Activated CD4-positive, alpha-beta T cell treated with anti-CD3 and anti-CD28 coated beads, Interleukin-2, amount 50 U/mL, for 4 hours (primary cell): ENCODE measurements around the gene HIGD1B.
"Not testable (repeated sequence)": the region's sequence is repeated elsewhere in the genome, so short reads cannot be mapped to it uniquely, and the experiment has no call there.

Experiments
- DNase-seq, 2 experiments: peaks; one replicate each; pipeline ENCODE4 v3.0.0-alpha.2; 2020

HIGD1B gene

DNA sequence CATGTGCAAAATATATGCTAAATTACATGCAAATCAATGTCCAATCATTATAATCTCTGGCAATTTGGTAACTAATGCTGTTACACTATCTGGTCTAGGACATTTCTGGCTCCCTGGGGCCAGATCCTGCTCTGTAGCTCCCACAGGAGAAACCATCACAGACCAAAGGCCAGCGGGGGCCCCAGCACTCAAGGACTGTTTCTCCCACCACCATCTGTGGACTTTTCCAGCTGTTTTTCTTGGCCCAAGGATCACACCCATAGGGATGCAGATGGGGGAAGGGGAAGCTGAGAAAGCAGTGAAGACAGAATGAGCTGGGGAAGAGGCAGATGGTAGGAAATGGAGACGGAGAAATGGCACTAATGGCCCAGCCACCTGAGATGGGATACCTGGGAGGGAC, at the start of gene HIGD1B:
TSS of gene HIGD1B (plus strand) at position 298 of the 400 bp plus-strand sequence. CDS start 270 bp downstream, outside the sequence.
- DNase-seq: no peak

DNA sequence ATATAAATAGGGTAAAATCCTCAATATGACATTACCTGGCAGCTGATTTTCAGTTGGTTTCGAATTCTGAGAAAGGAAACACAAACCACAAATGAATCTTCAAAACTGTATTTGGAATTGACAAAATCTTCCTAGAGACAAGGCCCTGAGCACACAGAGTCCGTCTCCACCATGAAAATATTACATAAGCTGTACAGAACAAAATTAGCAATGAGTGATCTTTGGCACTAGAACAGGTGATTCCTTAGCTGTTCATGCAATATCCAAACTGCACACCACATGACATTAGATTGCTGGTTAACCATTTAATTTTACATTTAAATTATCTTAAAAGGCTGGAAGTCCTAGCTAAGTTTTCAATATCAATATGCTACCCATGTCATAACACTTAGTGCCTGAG, 49.3 kb upstream of the HIGD1B start:
- no peak for DNase-seq

DNA sequence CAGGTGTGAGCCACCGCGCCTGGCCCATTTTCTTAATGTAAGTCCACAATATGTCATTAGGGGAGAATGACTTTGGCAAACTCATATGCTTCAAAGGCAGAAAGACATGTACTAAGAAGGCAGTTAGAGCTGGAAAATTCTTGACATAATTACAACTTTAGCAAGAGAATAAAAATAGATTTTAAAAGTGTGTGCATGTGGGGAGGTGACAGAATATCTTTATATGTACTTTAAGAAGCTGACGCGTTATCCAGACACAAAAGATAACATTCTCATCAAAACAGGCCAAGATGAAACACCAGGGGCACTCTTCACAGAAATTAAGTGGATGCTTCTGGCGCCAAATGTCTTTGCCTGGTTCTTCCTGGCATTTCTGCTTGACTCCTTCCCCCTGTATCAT, 45.8 kb upstream of the HIGD1B start:
- DNase-seq: no peak

DNA sequence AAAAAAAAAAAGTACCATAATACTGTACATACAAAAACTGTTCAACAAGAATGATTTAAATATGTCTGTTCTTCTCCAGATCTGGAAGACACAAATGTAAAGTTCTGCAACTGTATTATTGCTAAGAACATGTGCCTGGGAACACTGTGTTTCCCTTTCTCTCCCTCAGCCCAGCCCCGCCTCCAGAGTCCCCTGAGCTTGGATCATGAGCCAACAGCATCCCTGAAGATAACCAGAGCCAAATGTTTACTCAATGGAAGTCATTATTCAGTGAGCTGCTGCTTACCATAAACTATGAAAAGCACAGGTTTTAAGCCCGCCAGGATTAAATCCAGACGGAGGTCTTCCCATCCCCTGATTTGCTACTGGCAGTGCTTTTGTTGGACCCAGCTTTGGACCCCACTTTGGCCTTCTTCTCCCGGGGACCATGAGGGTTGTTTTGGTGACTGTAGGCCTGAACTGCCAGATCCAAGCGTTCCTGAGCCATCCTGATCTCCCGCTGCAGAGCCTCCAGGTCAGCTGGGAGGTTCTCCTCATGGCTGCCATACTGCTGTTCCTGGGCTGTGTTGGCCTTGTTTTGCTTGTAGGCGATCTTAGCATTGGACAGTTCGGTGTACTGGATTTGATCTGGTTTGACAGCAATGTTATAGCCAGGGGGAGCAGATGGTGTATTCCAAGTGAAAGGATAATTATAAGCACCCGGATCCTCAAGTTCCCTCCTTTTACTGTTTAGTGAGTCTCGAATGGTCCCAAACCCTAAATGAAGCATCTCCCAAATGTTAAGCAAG, 43.2 kb upstream of the HIGD1B start:
- DNase-seq: no peak

DNA sequence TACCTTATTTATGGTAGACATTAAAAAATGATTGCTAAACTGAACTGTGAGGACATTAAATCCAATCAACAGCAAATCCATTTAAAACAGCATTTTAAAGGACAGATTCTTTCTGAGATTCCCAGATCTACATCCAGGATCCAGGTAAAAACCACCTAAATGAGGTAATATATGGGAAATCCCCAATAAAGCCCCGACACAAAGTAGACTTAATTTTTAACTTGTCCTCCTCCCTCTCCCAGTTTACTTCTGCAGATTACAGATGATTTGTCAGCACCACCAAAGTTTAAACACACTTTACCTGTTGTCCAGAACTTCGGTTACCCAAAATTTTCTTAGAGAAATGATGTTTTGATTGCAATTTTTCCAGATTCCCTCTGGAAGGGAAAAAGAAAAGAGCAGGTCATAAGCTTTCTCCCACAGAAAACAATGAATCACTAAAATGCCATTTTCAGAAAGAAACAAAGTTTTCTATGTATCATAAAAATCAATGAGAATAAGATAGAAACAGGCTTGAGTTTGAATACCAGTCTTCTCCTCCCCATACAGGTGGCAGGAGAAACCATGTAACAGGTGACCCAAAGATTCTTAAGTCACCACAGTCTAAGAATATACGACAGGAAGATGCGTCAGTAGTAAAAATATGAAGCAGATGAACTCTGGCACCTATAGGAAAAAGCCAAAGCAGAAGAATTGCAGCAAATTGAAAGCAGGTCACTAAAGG, 40.4 kb upstream of the HIGD1B start:
- no peak for DNase-seq

DNA sequence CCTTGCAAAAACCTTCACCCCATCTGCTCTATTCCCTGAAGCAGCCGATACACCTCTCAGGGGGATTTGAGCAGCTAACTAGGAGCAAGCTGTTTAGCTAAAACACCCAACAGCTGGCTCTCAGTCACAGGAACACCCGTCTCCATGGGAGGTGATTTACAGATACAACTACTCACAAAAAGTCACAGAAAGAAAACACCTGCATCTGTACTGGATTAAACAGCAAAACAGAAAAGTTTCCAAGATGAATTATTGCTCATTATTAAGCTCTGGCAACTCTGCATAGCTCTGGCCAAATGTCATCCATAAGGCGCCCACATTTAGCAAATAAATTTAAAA, 39.9 kb upstream of the HIGD1B start:
- no peak for DNase-seq

DNA sequence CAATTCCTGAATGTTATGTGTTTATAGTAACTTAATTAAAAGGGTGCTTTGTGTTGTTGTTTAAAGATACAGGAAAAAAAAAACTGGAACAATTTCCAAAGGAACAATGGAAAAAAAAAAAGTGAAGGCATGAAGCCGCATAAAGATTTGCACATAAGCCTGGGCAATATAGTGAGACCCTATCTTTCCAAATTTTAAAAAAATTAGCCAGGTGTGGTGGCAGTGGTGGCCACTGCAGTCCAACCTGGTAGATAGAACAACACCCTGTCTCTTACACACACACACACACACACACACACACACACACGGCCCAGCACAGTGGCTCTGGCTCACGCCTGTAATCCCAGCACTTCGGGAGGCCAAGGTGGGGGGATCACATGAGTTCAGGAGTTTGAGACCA, 39.5 kb upstream of the HIGD1B start:
- DNase-seq: no peak

DNA sequence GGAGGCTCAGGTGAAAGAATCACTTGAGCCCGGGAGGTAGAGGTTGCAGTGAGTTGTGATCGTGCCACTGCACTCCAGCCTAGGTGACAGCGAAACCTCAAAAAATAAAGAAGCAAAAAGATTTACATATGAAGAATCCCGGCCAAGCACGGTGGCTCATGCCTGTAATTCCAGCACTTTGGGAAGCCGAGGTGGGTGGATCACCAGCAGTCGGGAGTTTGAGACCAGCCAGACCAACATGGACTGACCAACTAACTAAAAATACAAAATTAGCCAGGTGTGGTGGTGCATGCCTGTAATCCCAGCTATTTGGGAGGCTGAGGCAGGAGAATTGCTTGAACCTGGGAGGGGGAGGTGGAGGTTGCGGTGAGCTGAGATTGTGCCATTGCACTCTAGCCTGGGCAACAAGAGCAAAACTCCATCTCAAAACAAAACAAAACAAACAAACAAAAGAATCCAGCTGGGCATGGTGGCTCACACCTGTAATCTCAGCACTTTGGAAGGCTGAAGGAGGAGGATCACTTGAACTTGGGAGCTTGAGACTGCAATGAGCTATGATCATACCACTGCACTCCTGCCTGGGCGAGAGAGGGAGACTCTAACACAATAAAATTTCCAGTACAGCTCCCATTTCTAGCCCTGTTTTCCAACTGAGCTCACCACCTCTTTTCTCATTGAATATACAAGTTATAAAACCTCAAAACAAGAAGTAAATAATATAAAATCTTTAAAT, 38.9 kb upstream of the HIGD1B start:
- not testable (repeated sequence) for DNase-seq

DNA sequence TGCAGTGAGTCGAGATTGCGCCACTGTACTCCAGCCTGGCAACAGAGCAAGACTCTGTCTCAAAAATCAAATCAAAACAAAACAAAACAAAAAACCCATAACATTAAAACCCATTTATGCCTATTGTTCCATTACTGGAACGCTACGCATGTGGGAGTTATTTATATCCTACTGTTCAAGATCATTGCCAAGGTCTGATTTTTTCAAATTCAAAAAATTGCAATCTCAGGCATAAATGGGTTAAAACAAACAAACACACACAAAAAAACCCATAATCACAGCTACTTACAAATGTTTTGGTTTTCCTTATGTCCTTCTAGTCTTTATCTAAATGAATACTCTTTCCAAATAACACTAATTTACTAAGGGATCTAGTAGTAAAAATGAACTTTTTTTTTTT, 35.4 kb upstream of the HIGD1B start:
- DNase-seq: no peak

DNA sequence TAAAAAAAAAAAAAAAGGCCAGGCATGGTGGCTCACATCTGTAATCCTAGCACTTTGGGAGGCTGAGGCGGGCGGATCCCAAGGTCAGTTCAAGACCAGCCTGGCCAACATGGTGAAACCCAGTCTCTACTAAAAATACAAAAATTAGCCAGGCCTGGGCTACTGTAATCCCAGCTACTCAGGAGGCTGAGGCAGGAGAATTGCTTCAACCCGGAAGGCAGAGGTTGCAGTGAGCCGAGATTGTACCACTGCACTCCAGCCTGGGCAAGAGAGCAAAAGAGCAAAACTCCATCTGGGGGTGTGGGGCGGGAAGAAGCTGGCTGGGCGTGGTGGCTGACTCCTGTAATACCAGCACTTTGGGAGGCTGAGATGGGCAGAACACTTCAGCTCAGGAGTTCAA, 29.2 kb upstream of the HIGD1B start:
- not testable (repeated sequence) for DNase-seq

DNA sequence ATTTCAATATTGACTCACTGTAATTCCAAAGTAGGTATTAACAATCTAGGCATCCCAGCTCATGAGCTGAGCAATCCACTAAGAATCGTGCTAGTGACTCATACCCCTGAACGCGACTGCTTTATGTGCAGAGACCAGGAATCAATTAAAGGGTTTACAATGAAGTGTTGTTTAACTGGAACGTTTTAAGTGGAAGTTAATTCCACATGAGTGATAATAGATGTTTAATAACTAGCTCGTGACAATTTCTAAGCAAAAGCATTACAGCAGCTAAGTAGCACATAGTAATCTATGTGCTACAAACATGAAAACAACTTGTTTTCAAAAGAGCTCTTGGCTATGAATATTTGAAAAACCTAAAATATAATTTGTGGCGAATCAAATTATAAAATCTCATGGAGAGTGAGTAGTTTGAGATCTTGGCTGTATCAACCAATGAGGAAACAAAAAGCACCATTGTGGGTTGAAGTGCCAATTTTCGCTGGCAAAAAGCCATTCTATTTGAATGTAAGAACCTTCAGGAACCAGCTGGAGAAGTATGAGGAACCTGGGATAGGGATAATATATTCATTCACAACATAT, 27.0 kb upstream of the HIGD1B start:
- DNase-seq: no peak

DNA sequence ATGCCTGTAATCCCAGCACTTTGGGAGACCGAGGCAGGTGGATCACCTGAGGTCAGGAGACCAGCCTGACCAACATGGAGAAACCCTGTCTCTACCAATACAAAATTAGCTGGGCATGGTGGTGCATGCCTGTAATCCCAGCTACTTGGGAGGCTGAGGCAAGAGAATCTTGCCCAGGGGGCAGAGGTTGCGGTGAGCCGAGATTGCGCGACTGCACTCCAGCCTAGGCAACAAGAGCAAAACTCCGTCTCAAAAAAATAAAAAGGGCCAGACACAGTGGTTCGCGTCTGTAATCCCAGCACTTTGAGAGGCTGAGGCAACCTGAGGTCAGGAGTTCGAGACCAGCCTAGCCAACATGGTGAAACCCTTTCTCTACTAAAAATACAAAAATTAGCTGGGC, 22.4 kb upstream of the HIGD1B start:
- DNase-seq: not testable (repeated sequence)

DNA sequence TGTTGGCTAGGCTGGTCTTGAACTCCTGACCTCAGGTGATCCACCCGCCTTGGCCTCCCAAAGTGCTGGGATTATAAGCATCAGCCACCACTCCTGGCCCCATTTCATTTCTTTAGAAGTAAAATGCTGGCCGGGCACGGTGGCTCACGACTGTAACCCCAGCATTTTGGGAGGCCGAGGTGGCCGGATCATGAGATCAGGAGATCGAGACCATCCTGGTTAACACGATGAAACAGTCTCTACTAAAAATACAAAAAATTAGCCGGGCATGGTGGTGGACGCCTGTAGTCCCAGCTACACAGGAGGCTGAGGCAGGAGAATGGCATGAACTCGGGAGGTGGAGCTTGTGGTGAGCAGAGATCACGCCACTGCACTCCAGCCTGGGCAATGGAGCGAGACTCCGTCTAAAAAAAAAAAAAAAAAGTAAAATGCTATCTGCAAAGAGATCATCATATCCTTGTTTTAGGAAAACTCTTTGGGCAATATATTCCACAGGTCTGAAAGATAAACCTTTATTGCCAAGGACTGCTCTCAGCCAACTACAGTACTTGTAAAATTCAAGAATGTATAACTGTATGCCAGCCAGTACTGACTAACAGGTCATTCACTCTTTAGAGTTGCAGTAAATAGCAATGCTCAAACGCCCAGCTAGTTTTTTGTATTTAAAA, 21.4 kb upstream of the HIGD1B start:
- DNase-seq: no peak

DNA sequence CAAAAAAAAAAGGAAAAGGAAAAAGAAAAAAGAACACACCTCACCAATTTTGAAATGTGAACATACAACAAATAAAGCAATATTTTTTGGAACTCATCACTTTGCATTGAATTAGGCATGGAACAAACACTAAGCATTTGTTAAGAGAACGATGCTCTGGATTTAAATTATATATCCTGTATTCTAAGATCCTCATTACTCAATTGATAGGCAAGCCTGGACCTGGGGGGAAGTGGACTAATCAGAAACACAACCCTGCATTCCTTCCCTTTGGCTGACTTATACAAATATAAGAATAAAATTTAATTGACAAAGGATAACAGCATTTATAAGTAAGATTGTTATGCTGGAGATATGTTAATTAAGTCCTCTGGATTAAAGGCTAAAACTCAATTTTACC, 19.8 kb upstream of the HIGD1B start:
- no peak for DNase-seq

DNA sequence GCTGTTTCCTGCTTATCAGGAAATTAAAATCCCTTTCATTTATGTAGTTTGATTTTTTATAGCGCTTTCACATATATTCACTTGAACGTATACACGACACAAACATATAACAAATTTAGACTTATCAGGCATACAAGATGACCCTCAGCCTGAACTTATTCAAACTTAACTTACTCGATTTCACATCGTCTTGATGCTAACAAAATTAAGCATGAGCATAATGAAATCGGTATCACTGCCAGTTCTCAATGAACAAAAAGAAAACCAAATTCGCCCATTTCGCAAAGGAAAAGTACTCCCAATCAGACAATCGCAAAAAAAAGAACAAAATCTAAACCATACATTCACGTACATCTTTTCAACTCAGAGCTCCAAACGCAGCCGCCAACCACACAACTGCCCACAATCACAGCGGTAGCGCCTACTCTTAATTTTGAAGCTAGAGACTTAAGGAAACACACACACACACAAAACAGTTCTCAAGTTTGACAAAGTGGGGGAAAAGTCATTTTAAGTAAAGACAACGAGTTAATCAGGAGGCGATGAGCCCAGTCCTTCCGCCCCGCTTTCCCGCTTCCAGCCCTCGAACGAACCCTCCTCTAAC, 18.7 kb upstream of the HIGD1B start:
- no peak for DNase-seq

DNA sequence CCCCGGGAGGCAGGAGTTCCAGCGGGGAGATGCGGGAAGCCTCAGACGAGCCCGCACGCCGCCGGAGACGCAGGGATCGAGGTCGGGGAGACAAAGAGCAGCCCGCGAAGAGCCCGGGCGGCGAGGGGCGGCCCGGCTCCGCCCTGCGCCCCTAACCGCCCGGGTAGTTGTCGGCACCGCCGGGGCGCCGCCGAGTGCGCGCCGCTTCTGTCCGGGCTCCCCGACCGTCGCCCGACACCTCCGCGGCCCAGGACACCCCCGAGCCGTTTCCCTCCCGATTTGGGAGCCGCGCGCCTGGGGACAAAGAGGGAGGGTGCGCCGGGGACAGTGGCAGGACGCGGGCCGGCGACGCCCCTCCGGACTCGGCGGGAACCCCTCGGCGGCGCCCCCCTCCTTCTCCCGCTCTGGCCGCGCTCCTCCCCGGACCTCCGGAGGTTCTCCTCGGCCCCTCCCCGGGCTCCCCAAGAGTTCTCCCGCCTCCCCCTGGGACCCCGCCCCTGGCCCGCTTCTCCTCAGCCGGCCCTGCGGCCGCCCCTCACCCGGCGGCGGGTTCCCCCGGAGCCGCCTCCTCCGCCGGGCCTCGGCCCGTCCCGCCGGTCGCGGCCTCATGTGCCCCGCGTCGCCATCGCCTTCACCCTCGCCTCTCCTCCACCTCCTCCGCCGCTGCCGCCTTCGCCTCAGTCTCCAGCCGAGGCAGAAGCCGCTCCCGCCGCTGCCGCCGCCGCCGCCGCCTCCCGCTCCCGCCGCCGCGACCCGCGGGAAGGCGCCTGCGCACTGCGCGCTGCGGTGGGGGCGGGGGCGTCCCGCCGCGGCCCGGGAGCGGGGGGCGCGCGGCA, 17.9 kb upstream of the HIGD1B start, which contains the start of gene GJC1:
TSS of gene GJC1 (minus strand) at position 765 of the 836 bp plus-strand sequence. CDS start 24,470 bp downstream, outside the sequence.
- DNase-seq: peak; percentile 2 to 7

DNA sequence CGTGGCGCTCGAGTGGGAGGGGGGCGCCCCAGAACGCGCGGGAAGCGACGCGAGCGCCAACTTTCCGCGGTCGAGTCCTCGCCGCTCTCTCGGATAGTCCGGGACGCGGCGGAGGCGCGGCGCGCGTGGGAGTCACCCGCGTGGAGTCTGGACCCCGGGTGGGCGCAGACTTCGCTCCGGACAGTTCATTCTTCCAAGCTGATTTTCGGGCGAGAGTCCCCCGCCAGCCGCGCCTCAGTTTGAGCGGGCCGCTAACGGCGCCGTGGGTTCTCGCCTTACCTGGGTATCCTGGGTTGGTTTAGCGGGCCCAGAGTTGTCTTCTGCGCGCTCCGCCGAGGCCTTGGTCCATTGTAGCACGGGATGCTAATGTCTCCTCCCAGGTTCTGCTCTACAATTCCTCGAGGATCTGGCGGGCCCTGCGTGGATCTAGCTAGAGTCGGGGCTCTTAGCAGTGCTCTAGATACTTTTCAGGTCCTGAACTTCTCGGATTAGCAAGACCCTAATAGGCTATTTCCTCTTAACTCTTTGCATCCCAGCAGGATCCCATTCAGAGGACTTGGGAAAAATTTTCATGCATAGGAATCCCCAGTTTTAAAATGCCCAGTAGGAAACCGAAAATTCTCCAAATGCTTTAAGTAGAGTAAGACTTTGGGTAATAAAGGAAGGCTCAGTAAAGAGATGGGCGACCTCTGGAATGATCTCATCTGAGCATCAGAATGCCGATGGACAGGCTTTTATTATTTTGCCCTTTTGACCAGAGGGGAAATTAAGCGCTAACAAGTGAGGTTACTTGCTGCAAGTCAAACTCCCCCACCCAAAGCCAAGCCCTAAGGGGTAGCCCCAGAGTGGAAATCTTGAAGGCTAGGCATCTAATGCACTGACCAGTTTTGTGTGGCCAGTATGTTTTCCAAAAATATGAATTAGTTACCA, 17.1 kb upstream of the HIGD1B start:
- peak; percentile 6 to 8 for DNase-seq

DNA sequence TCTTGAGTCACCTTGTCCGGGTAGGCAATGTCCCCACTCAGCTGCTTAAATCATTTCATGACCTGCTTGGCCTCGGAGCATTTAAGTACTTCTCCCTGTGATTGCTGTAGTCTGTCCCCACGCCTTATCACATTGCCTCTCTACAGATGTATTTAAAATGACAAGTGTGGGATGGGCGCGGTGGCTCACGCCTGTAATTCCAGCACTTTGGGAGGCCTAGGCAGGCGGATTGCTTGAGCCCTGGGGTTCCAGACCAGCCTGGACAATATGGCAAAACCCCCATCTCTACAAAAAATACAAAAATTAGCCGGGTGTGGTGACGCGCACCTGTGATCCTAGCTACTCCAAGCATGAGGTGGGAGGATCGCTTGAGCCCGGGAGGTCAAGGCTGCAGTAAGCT, 16.3 kb upstream of the HIGD1B start:
- no peak for DNase-seq

DNA sequence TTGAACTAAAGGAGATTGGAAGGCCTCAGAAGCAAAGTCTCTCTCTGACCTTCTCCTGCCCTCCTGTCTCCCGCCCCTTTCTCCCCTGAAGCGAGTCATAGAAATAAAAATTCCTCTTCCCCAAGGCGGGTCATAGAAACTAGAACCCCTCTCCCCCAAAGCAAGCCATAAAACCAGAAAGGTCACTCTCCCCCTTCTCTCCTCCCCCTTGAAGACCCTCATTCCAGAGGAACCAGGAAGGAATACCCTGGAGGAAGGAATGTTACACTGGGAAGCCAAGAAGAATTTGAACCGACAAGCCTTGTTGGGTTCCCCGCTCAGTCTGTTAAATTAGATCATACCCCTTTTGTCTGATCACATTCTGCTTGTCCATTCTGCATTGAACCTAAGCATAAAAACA, 14.9 kb upstream of the HIGD1B start:
- DNase-seq: no peak

DNA sequence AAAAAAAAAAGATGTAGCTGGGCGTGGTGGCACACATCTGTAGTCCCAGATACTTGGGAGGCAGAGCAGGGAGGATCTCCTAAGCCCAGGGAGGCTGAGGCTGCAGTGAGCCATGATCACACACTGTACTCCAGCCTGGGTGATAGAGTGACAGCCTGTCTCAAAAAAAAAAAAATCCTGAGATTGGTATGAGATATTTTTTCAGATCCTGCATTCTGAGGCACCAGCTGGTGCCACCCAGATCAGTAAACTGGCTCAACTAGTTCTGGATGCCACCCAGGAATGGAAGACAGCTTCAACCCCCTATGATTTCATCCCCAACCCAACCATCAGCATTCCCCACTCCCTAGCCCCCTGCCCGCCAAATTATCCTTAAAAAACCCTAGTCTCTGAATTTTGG, 10.5 kb upstream of the HIGD1B start:
- DNase-seq: no peak
